ENCODE measurements around the gene TTC13.

GRCh38 chr1:230864441-230864840 lies 114.2 kb downstream of the TTC13 start:
- TF ChIP-seq CTCF (conservative IDR thresholded peaks at IDR 0.05; ENCODE audit: low read depth, low read length) (no peak), EZH2phosphoT487 (IDR thresholded peaks at IDR 0.05; ENCODE audit: borderline replicate concordance, low read length) (no peak), EZH2 (IDR thresholded peaks at IDR 0.05; ENCODE audit: low read length, unreplicated experiment) (no peak)
